HG03565 (cell line): ENCODE data around the gene MOB3C.

Experiments
- ATAC-seq: cut with Tn5 transposase; IDR thresholded peaks from one replicate; pipeline ENCODE4 v1.9.1; 2021; ENCODE audit warnings: mild to moderate bottlenecking, moderate library complexity; ENCODE audit not compliant: unreplicated experiment

Gene MOB3C

GRCh38 chr1:46580140-46580903, 36.3 kb downstream of the MOB3C start:
- no peak for ATAC-seq

- no peak for ATAC-seq
Measured at GRCh38 chr1:46577671-46578070, 38.9 kb downstream of the MOB3C start.

- ATAC-seq: no peak
Measured at GRCh38 chr1:46576596-46576995, 40.0 kb downstream of the MOB3C start.

GRCh38 chr1:46575778-46576177, 40.8 kb downstream of the MOB3C start:
- ATAC-seq: no peak

- ATAC-seq: no peak
Measured at GRCh38 chr1:46575300-46575699, 41.3 kb downstream of the MOB3C start.

GRCh38 chr1:46571691-46572225, 44.9 kb downstream of the MOB3C start:
- no peak for ATAC-seq

GRCh38 chr1:46569884-46570725, 46.5 kb downstream of the MOB3C start:
- ATAC-seq: no peak

- no peak for ATAC-seq
Measured at GRCh38 chr1:46569116-46569515, 47.5 kb downstream of the MOB3C start.

- no peak for ATAC-seq
Measured at GRCh38 chr1:46568461-46568891, 48.1 kb downstream of the MOB3C start.

- ATAC-seq: no peak
Measured at GRCh38 chr1:46563341-46563740, 53.3 kb downstream of the MOB3C start.

- no peak for ATAC-seq
Measured at GRCh38 chr1:46562498-46562897, 54.1 kb downstream of the MOB3C start.

GRCh38 chr1:46558966-46559365, 57.6 kb downstream of the MOB3C start:
- ATAC-seq: no peak

GRCh38 chr1:46558141-46558963, 58.3 kb downstream of the MOB3C start:
- ATAC-seq: no peak
